HUES6 (cell line): ENCODE measurements around the gene PCBP4.

Source experiments
- H3K27ac ChIP-seq: 2 replicates; pipeline ENCODE4 v1.7.0; 2013; ENCODE audit warnings: low read depth, mild to moderate bottlenecking, low read length, inconsistent platforms
- H3K27me3 ChIP-seq: 2 replicates; pipeline ENCODE4 v1.6.1; 2013; ENCODE audit warnings: low read length; ENCODE audit not compliant: control insufficient read depth, insufficient read depth
- H3K36me3 ChIP-seq: 2 replicates; pipeline ENCODE4 v1.6.1; 2013; ENCODE audit warnings: low read length; ENCODE audit not compliant: control insufficient read depth, insufficient read depth
- H3K4me1 ChIP-seq: 2 replicates; pipeline ENCODE4 v1.6.1; 2013; ENCODE audit warnings: low read length; ENCODE audit not compliant: control insufficient read depth, insufficient read depth
- H3K4me3 ChIP-seq: 2 replicates; pipeline ENCODE4 v1.5.1; 2013; ENCODE audit warnings: low read depth, low read length
- H3K9ac ChIP-seq: one replicate; pipeline ENCODE4 v1.6.1; 2013; ENCODE audit warnings: mild to moderate bottlenecking, low read length
- H3K9me3 ChIP-seq: 2 replicates; pipeline ENCODE4 v1.6.1; 2013; ENCODE audit warnings: low read depth, low read length; ENCODE audit not compliant: control insufficient read depth, insufficient read depth

Gene PCBP4

GRCh38 chr3:51967384-51968169, at the start of gene PCBP4:
Gene PCBP4, minus strand, starts transcription at chr3:51967454. Its CDS starts 6,214 bp downstream, at chr3:51961240.
- Histone ChIP-seq H3K27me3 (peaks cover 24% of the 10 kb centered on the region), H3K9ac (peak within 1 kb of the TSS; percentile 91), H3K27ac (peak within 1 kb of the TSS; percentile 73; the same call in 1 of the 2 replicates), H3K4me1 (peaks cover 56% of the 10 kb centered on the region), H3K4me3 (peak within 1 kb of the TSS; percentile 68), H3K36me3 (no peaks in the 10 kb centered on the region), H3K9me3 (no peaks in the 10 kb centered on the region)

DNA sequence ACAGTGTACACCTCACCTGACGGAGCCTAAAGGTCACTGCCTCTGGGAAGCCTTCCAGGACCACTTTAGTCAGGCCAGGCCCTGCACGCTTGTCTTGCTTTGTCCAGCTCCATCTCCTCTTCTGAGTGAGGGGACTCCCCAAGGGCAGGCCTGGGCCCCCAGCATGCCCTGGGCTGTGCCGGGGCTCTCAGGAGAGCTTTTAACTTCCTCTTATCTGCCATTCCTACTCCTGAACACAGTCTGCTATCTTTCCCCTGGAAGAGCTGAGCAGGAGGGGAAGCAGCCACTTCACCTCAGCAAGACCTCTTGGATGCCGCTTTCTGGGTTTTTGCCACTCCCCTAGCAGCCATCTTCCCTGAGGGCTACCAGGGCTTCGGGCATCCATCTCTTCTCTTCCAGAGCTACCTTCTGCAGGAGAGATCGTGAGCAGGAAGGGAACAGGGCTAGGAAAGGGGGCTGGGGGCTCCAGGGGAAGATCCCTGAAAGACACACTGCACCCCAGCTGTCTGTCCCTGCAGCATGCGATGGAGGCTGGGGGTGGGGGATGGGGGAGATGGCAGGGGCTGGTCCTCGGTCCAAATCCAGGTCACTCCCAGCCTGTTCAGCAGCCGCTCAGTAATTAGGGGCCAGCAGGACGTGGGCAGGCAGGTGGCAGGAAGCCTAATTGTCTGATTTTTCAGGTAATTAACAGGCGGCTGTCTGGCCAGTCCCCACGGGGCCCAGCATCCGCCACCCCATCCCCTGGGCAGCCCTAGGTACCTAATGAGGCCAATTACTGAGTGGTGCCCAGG, 48.4 kb upstream of the PCBP4 start:
- H3K4me3 ChIP-seq, result no peak overlapping the region
- no peak overlapping the region for H3K27ac ChIP-seq
- H3K4me1 ChIP-seq, result peaks cover 6% of the 10 kb centered on the region; the same call in 1 of the 2 replicates
- H3K36me3 ChIP-seq, result no peaks in the 10 kb centered on the region
- no peaks in the 10 kb centered on the region for H3K9me3 ChIP-seq
- H3K27me3 ChIP-seq, result no peaks in the 10 kb centered on the region
- no peak overlapping the region for H3K9ac ChIP-seq

DNA sequence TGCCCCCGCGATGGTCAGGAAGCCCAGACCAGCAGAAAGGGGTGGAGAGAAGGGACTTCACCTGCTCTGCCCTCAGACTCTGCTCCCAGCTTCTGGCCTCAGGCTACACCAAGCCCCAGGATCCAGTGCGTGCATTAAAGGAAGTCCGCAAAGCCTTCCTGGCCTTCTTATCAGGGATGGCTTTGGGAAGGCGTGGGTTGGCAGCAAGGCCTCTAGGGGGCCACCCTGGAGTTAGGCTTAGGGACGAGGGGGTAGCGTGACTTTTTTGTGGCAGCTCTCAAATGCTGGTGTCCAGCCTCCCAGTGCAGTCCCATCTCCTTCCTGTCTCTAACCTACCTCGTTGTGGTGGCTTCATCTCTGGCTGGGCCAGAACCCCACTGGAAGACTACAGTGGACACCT, 47.4 kb upstream of the PCBP4 start:
- Histone ChIP-seq H3K27me3 (no peaks in the 10 kb centered on the region), H3K9ac (no peak overlapping the region), H3K27ac (no peak overlapping the region), H3K4me3 (no peak overlapping the region), H3K4me1 (peaks cover 4% of the 10 kb centered on the region; the same call in 1 of the 2 replicates), H3K36me3 (no peaks in the 10 kb centered on the region), H3K9me3 (no peaks in the 10 kb centered on the region)

DNA sequence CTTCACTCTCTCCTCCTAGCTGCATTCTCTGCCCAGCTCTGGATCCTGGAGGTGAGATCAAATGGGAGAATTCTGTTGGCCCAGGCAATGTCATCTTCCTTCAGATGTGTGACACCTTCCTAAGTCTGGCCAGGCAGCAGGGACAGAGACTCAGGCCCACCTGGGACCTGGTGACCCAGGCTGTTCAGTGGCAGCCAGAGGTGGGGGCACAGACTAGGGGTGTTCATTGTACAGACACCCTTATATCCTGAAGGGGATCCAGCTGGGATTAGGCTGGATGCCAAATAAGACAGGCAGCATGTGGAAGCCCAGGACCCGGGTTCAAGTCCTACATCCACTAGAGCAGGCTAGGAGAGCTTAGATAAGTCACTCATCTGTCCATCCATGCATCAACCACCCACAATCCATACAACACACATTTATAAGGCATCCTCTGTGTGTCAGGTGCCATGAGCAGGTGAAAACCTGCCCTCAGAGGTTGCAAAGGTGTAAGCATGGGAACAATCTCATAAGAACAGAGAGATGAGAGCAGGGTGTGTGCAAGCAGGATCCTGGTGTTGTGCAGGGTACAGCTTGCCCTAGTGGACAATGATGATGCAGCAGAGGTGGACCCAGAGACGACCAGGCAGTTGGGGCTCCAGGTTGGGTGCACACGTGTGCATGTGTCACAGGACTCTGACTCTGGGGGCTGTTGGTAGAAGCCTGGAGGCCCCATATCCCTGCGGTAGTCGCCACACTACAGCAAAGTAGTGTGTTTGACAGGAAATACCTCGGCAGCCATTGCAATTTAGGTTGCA, 46.7 kb upstream of the PCBP4 start:
- H3K27me3 ChIP-seq, result no peaks in the 10 kb centered on the region
- no peak overlapping the region for H3K4me3 ChIP-seq
- H3K9me3 ChIP-seq, result no peaks in the 10 kb centered on the region
- H3K9ac ChIP-seq, result no peak overlapping the region
- no peak overlapping the region for H3K27ac ChIP-seq
- H3K36me3 ChIP-seq, result no peaks in the 10 kb centered on the region
- H3K4me1 ChIP-seq, result peaks cover 3% of the 10 kb centered on the region; the same call in 1 of the 2 replicates

DNA sequence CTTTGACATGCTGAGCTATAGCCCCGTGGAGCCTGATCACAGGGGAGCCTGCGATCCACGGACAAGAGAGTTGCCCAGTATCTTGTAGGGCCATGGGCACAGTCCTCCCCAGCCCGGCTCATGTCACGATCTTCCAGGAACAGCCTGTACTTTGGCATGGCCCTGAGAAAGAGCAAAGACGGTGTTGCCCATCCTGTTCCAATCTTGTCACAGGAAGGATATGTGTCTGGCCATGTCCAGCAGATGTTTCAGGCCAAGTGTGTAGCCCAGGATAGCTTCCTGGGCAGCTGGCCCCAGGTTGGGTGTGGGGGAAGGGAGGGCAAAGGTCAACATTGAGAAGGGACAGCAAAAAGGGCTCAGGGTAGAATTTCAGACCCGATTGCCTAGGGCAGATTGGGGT, 45.4 kb upstream of the PCBP4 start:
- peaks cover 3% of the 10 kb centered on the region; the same call in 1 of the 2 replicates for H3K4me1 ChIP-seq
- no peaks in the 10 kb centered on the region for H3K9me3 ChIP-seq
- no peak overlapping the region for H3K27ac ChIP-seq

GRCh38 chr3:52010431-52010830, 43.2 kb upstream of the PCBP4 start:
- Histone ChIP-seq H3K36me3 (no peaks in the 10 kb centered on the region), H3K27me3 (no peaks in the 10 kb centered on the region), H3K27ac (no peak overlapping the region), H3K9me3 (no peaks in the 10 kb centered on the region), H3K4me3 (no peak overlapping the region), H3K9ac (no peak overlapping the region), H3K4me1 (peaks cover 18% of the 10 kb centered on the region)

More for the DNA sequence above, 45.4 kb upstream of the PCBP4 start:
- no peak overlapping the region for H3K4me3 ChIP-seq
- no peaks in the 10 kb centered on the region for H3K27me3 ChIP-seq
- H3K9ac ChIP-seq, result no peak overlapping the region
- H3K36me3 ChIP-seq, result no peaks in the 10 kb centered on the region

GRCh38 chr3:52007291-52007690, 40.0 kb upstream of the PCBP4 start:
- H3K4me3 ChIP-seq, result no peak overlapping the region
- H3K36me3 ChIP-seq, result no peaks in the 10 kb centered on the region
- H3K27me3 ChIP-seq, result no peaks in the 10 kb centered on the region
- no peak overlapping the region for H3K27ac ChIP-seq
- no peaks in the 10 kb centered on the region for H3K9me3 ChIP-seq
- H3K4me1 ChIP-seq, result peaks cover 27% of the 10 kb centered on the region
- no peak overlapping the region for H3K9ac ChIP-seq

DNA sequence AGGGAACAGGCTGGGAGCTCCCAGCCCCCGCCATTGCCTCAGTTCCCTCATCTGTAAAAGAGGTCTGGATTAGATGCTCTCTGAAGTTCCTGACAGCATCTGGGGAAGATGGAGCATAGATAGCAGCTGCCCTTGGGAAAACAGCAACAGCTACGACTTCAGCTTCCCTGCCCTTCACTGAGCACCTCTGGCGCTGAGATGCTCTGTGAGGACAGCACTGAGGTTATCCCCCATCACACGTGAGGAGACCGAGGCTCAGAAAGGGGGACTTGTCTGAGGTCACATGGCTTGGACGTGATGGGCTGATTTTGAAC, 39.5 kb upstream of the PCBP4 start:
- Histone ChIP-seq H3K9me3 (no peaks in the 10 kb centered on the region), H3K4me1 (peaks cover 27% of the 10 kb centered on the region), H3K27ac (no peak overlapping the region), H3K9ac (no peak overlapping the region), H3K27me3 (no peaks in the 10 kb centered on the region), H3K36me3 (no peaks in the 10 kb centered on the region), H3K4me3 (no peak overlapping the region)

- no peak overlapping the region for H3K27ac ChIP-seq
- no peak overlapping the region for H3K9ac ChIP-seq
- H3K36me3 ChIP-seq, result no peaks in the 10 kb centered on the region
- no peaks in the 10 kb centered on the region for H3K27me3 ChIP-seq
- H3K9me3 ChIP-seq, result no peaks in the 10 kb centered on the region
- peak overlapping the region; percentile 29 for H3K4me3 ChIP-seq
- H3K4me1 ChIP-seq, result peaks cover 27% of the 10 kb centered on the region
These were observed 39.0 kb upstream of the PCBP4 start for GRCh38 chr3:52006017-52006819.

DNA sequence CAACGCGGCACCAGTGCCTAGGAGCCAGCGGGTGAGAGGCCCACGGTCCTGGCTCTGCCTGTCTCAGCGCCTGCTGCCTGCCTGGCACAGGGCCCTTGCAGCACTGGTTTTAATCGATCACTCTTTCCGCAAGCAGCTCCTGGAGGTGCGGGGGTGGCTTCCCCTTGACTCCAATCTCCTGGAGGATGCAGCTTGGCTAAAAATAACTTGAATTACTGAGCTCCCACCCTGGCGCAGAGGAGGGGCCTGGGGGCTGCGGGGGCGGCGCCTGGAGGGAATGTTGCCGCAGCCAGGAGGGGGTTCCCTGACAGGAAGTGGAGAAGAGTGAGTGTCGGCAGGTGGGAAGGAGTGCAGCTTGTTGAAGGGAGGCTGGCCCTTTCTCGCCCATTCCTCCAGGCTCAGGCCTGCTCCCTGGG, 38.3 kb upstream of the PCBP4 start:
- Histone ChIP-seq H3K4me3 (peak overlapping the region; percentile 29), H3K9me3 (no peaks in the 10 kb centered on the region), H3K27me3 (no peaks in the 10 kb centered on the region), H3K9ac (no peak overlapping the region), H3K27ac (no peak overlapping the region), H3K4me1 (peaks cover 27% of the 10 kb centered on the region), H3K36me3 (no peaks in the 10 kb centered on the region)
